Glomerular endothelial cell (primary cell): ENCODE results near the gene TUBA4A. TPM values are rescaled to one million over a fixed set of nuclear protein-coding genes. Genes with fewer than 3 reads are reported as not detected.

Source experiments
- total RNA-seq: library from RNA; depleted of rRNA; stranded (reverse); fragments of >200 nt; gene quantifications from 2 replicates; pipeline ENCODE4 v1.2.3, GENCODE V29; 2015

TUBA4A gene
- total RNA-seq, 1 donor from 2014 or later: 7.8 TPM

Other genes starting within 250 kb of the TUBA4A start
- gene CFAP65, start 212.4 kb downstream of the TUBA4A start, total RNA-seq: not detected in 2 replicates
- not detected in 2 replicates for gene IHH, start 193.0 kb downstream of the TUBA4A start, total RNA-seq
- 18.3 and 21.0 TPM in 2 replicates for gene NHEJ1, start 93.1 kb downstream of the TUBA4A start, total RNA-seq
- 1.3 TPM in 1 of 2 replicates, not detected in the other for gene SLC23A3, start 83.9 kb downstream of the TUBA4A start, total RNA-seq
- 33.2 and 40.3 TPM in 2 replicates for gene CNPPD1, start 77.0 kb downstream of the TUBA4A start, total RNA-seq
- 43.8 and 48.0 TPM in 2 replicates for gene RETREG2, start 75.6 kb downstream of the TUBA4A start, total RNA-seq
- 23.7 and 26.1 TPM in 2 replicates for gene ZFAND2B, start 47.1 kb downstream of the TUBA4A start, total RNA-seq
- 11.8 and 17.8 TPM in 2 replicates for gene ABCB6, start 35.0 kb downstream of the TUBA4A start, total RNA-seq
- 64.2 and 65.2 TPM in 2 replicates for gene ATG9A, start 24.3 kb downstream of the TUBA4A start, total RNA-seq
- 19.1 and 32.2 TPM in 2 replicates for gene ANKZF1, start 24.1 kb downstream of the TUBA4A start, total RNA-seq
- 5.1 and 6.2 TPM in 2 replicates for gene GLB1L, start 8.5 kb downstream of the TUBA4A start, total RNA-seq
- gene STK16, start 8.4 kb downstream of the TUBA4A start, total RNA-seq: 5.6 and 13.7 TPM in 2 replicates
- gene TUBA4B, start 675 bp downstream of the TUBA4A start, total RNA-seq: not detected in 2 replicates
- gene DNAJB2, start 25.4 kb upstream of the TUBA4A start, total RNA-seq: 31.7 and 33.1 TPM in 2 replicates
- 0.47 and 0.97 TPM in 2 replicates for gene PTPRN, start 55.5 kb upstream of the TUBA4A start, total RNA-seq
- not detected in 2 replicates for gene RESP18, start 78.8 kb upstream of the TUBA4A start, total RNA-seq
- gene DNPEP, start 134.0 kb upstream of the TUBA4A start, total RNA-seq: 48.9 and 50.9 TPM in 2 replicates
- gene DES, start 164.5 kb upstream of the TUBA4A start, total RNA-seq: not detected in 2 replicates
- gene SPEG, start 180.9 kb upstream of the TUBA4A start, total RNA-seq: 1.6 and 1.7 TPM in 2 replicates
- gene GMPPA, start 245.0 kb upstream of the TUBA4A start, total RNA-seq: 33.8 and 33.9 TPM in 2 replicates